ENCODE results near the gene CCN6. TPM values are rescaled to one million over a fixed set of nuclear protein-coding genes. Genes with fewer than 3 reads are reported as not detected.

Gene CCN6
- polyA plus RNA-seq, 1 experiment, result not detected

- Histone ChIP-seq H3K27me3 (ENCODE audit: control insufficient read depth, insufficient read depth, low read length) (peaks cover 14% of the 10 kb centered on the region), H3K27ac (ENCODE audit: low read depth, low read length) (no peak overlapping the region), H3K9me3 (ENCODE audit: control insufficient read depth, insufficient read depth, low read length) (peaks cover 3% of the 10 kb centered on the region; the same call in 1 of the 2 replicates), H3K4me3 (ENCODE audit: low read depth, low read length) (no peak overlapping the region)
- CTCF ChIA-PET, result interaction anchor here (0.8 to 3.2 kb wide), 13 partner anchors 10 to 333 kb away, joined by 3 to 39 read pairs (median 3); no protein-coding TSS in a partner anchor
- POLR2A ChIA-PET, result no interaction called here
- no peak for TF ChIP-seq CTCF (IDR thresholded peaks at IDR 0.05; ENCODE audit: low read depth, low read length)
- no peak for DNase-seq (ENCODE audit: low read depth, low spot score)
Observed at GRCh38 chr6:112027942-112028674, 25.8 kb upstream of the CCN6 start.

GRCh38 chr6:112029045-112029822 lies 24.7 kb upstream of the CCN6 start:
- H3K9me3 ChIP-seq (ENCODE audit: control insufficient read depth, insufficient read depth, low read length), result no peaks in the 10 kb centered on the region
- peaks cover 14% of the 10 kb centered on the region for H3K27me3 ChIP-seq (ENCODE audit: control insufficient read depth, insufficient read depth, low read length)
- H3K4me3 ChIP-seq (ENCODE audit: low read depth, low read length), result no peak overlapping the region
- peak; percentile 41 for DNase-seq (ENCODE audit: low read depth, low spot score)
- TF ChIP-seq CTCF (IDR thresholded peaks at IDR 0.05; ENCODE audit: low read depth, low read length), result peak; percentile 77
- H3K27ac ChIP-seq (ENCODE audit: low read depth, low read length), result no peak overlapping the region
- POLR2A ChIA-PET, result no interaction called here
- CTCF ChIA-PET, result interaction anchor here (0.8 to 3.2 kb wide), 12 partner anchors 9 to 334 kb away, joined by 3 to 39 read pairs (median 4); no protein-coding TSS in a partner anchor

- TF ChIP-seq CTCF (IDR thresholded peaks at IDR 0.05; ENCODE audit: low read depth, low read length), result no peak
- Histone ChIP-seq H3K4me3 (ENCODE audit: low read depth, low read length) (no peak overlapping the region), H3K27ac (ENCODE audit: low read depth, low read length) (no peak overlapping the region), H3K9me3 (ENCODE audit: control insufficient read depth, insufficient read depth, low read length) (no peaks in the 10 kb centered on the region), H3K27me3 (ENCODE audit: control insufficient read depth, insufficient read depth, low read length) (peaks cover 14% of the 10 kb centered on the region)
- POLR2A ChIA-PET, result no interaction called here
- no peak for DNase-seq (ENCODE audit: low read depth, low spot score)
- CTCF ChIA-PET, result interaction anchor here (1.1 to 1.3 kb wide), 2 partner anchors 12 to 13 kb away, joined by 3 to 5 read pairs; no protein-coding TSS in a partner anchor
Observed at GRCh38 chr6:112030206-112030960, 23.5 kb upstream of the CCN6 start.

- no peak for TF ChIP-seq CTCF (IDR thresholded peaks at IDR 0.05; ENCODE audit: low read depth, low read length)
- H3K9me3 ChIP-seq (ENCODE audit: control insufficient read depth, insufficient read depth, low read length), result no peaks in the 10 kb centered on the region
- POLR2A ChIA-PET, result no interaction called here
- DNase-seq (ENCODE audit: low read depth, low spot score), result no peak
- peaks cover 14% of the 10 kb centered on the region for H3K27me3 ChIP-seq (ENCODE audit: control insufficient read depth, insufficient read depth, low read length)
- no peak overlapping the region for H3K27ac ChIP-seq (ENCODE audit: low read depth, low read length)
- no peak overlapping the region for H3K4me3 ChIP-seq (ENCODE audit: low read depth, low read length)
- CTCF ChIA-PET, result interaction anchor here (1.1 to 1.3 kb wide), 2 partner anchors 11 to 12 kb away, joined by 3 to 5 read pairs; no protein-coding TSS in a partner anchor
Observed at GRCh38 chr6:112030961-112031660, 22.8 kb upstream of the CCN6 start.
